Fibroblast of pulmonary artery (primary cell): Measurements from ENCODE around the gene SORCS2.

Experiments
- DNase-seq: peaks from one replicate; pipeline ENCODE4 v3.0.0-alpha.2; 2010; ENCODE audit warnings: low read depth
- H3K4me3 ChIP-seq: replicated peaks from 2 replicates; pipeline ENCODE4 v1.5.1; 2011; ENCODE audit warnings: low read depth, mild to moderate bottlenecking, control low read depth, low read length, moderate library complexity
- TF ChIP-seq, protein P1 (sequence below): IDR thresholded peaks from 2 replicates; pipeline ENCODE4 v1.5.1; 2011; ENCODE audit warnings: mild to moderate bottlenecking, control low read depth, low read length, inconsistent platforms; ENCODE audit errors: missing control alignments

Gene SORCS2

DNA sequence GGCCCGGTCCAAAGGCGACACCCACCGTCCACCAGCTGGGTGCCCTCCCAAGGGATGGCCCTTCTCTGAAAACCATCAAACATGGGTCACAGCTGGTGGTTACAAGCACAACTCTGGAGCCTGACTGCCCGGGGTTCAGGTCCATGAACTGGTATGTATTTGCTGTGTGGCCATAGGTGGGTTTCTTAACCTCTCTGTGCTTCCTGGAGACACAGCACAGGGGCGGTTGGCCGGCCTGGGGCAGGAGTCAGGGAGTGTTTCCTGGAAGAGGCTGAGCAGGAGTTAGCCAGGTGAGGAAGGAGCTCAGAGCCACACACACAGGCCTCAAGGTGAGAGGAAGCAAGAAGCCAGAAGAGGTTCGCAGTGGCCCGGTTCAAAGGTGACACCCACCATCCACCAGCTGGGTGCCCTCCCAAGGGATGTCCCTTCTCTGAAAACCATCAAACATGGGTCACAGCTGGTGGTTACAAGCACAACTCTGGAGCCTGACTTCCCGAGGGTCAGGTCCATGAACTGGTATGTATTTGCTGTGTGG lies 486.0 kb downstream of the SORCS2 start:
- no peak for DNase-seq
- no peak overlapping the region for H3K4me3 ChIP-seq
- TF ChIP-seq, protein P1, sequence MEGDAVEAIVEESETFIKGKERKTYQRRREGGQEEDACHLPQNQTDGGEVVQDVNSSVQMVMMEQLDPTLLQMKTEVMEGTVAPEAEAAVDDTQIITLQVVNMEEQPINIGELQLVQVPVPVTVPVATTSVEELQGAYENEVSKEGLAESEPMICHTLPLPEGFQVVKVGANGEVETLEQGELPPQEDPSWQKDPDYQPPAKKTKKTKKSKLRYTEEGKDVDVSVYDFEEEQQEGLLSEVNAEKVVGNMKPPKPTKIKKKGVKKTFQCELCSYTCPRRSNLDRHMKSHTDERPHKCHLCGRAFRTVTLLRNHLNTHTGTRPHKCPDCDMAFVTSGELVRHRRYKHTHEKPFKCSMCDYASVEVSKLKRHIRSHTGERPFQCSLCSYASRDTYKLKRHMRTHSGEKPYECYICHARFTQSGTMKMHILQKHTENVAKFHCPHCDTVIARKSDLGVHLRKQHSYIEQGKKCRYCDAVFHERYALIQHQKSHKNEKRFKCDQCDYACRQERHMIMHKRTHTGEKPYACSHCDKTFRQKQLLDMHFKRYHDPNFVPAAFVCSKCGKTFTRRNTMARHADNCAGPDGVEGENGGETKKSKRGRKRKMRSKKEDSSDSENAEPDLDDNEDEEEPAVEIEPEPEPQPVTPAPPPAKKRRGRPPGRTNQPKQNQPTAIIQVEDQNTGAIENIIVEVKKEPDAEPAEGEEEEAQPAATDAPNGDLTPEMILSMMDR, result no peak

DNA sequence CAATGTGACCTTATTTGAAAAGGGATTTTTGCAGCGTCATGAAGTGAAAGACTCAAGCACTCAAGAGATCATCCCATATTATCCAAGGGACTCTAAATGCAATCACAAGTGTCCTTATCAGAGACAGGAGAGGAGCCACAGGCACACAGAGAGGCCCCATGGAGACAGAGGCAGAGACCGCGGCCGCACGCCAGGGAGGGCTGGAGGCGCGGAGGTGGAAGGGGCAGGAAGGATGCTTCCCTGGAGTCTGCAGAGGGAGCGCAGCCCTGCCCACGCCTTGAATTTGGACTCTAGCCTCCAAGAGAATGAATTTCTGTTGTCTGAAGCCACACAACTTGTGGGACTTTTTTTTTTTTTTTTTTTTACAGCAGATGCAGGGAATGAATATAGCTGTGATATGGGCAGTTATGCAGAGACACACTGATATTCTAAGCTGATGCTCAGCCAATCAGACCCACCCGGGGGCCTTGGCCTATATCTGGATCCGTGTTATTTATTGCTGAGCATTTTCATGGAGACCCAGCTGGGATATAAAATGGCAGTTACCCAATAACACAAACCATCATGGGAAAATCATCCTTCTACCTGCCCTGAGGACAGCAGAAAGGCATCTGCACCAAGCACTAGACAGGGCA lies 487.2 kb downstream of the SORCS2 start:
- TF ChIP-seq, protein P1, result no peak
- no peak for DNase-seq
- H3K4me3 ChIP-seq, result no peak overlapping the region

DNA sequence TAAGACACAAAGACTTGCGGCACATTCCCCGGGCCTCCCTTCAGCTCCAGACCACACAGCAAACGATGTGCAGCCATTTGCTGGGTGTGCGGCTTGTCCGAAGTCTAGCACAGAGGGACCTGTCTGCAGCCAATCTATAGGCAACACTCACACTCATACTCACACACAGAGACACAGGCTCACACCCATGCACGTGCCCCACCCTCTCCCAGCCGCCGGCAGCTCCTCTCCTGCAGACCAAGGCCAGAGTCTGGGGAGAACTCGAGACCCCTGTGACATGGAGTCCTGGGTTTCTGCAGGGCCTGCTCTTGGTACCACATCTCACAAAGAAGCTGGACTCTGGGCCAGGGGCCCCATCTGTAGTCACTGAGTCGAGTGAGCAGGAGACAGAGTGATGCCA lies 487.8 kb downstream of the SORCS2 start:
- DNase-seq, result no peak
- no peak overlapping the region for H3K4me3 ChIP-seq
- TF ChIP-seq, protein P1, result no peak

DNA sequence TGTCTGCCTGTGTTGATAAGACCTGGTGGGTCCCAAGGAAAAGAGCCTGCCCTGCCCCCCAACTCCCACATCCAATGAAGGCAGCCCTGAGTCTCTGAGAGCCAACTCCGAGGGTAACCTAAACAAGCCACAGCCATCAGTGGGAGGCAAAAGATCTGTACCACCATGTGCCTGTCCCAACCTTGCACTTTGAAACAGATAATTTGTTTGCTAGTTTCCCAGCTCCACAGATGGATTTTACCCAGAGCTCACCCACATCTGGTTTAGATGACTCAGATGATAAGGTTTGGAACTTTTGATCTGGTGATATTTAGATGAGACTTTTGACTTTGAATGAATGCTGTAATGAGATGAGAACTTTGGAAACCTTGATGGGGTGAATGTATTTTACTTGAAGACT lies 488.4 kb downstream of the SORCS2 start:
- no peak for DNase-seq
- TF ChIP-seq, protein P1, result no peak
- no peak overlapping the region for H3K4me3 ChIP-seq

DNA sequence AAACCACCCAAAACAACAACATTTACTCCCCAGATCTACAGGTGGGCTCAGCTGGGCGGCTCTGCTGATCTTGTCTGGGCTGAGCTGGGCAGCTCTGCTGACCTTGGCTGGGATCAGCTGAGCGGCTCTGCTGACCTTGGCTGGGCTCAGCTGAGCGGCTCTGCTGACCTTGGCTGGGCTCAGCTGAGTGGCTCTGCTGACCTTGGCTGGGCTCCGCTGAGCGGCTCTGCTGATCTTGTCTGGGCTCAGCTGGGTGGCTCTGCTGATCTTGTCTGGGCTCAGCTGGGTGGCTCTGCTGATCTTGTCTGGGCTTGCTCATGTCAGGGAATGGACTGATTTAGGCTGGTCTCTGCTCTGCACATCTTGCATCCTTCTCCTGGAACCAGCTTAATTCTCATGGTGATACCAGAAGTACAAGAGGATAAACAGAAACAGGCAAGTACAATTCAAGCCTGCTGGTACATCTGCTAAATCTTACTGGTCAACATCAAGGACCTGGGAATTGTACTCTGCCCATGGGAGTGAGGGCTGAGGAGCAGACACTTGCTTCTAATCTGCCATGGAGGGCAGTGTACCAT lies 490.9 kb downstream of the SORCS2 start:
- DNase-seq, result no peak
- TF ChIP-seq, protein P1, result no peak
- H3K4me3 ChIP-seq, result no peak overlapping the region

DNA sequence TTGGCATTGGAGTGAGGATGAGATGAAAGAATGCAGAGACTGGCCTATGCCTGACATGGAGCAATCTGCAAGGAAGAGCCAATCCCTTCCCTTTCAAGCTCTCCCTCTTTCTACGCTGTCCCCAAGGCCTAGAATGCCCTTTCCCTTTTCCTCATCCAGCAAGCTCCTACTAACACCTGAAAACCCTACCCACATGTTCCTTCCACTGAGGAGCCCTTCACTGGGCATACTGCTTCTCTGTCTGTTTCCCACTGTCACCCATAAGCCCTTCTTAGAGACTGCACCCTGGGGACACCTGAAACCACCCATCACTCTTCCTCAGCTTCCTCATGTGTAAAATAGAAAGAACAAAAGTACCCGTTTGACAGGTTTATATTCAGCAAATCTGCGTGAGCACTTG lies 492.0 kb downstream of the SORCS2 start:
- no peak overlapping the region for H3K4me3 ChIP-seq
- TF ChIP-seq, protein P1, result no peak
- no peak for DNase-seq
